Epithelial cell of proximal tubule (primary cell): Measurements from ENCODE around the gene ALDH3B2. TPM values are rescaled to one million over a fixed set of nuclear protein-coding genes. Genes with fewer than 3 reads are reported as not detected.

ENCODE experiments used
- DNase-seq: peaks from one replicate; pipeline ENCODE4 v3.0.0-alpha.2; 2011; ENCODE audit warnings: low read depth
- H3K4me3 ChIP-seq: 2 replicates; pipeline ENCODE4 v1.5.1; 2011; ENCODE audit warnings: low read depth, mild to moderate bottlenecking, low read length
- CTCF ChIP-seq: conservative IDR thresholded peaks from 2 replicates; pipeline ENCODE4 v1.5.1; 2012; ENCODE audit warnings: low read depth, mild to moderate bottlenecking, low read length
- total RNA-seq: library from RNA; depleted of rRNA; stranded (reverse); fragments of >200 nt; gene quantifications from 2 replicates; pipeline ENCODE4 v1.2.3, GENCODE V29; 2015

The ALDH3B2 gene
- total RNA-seq, 1 donor from 2014 or later = not detected

DNA sequence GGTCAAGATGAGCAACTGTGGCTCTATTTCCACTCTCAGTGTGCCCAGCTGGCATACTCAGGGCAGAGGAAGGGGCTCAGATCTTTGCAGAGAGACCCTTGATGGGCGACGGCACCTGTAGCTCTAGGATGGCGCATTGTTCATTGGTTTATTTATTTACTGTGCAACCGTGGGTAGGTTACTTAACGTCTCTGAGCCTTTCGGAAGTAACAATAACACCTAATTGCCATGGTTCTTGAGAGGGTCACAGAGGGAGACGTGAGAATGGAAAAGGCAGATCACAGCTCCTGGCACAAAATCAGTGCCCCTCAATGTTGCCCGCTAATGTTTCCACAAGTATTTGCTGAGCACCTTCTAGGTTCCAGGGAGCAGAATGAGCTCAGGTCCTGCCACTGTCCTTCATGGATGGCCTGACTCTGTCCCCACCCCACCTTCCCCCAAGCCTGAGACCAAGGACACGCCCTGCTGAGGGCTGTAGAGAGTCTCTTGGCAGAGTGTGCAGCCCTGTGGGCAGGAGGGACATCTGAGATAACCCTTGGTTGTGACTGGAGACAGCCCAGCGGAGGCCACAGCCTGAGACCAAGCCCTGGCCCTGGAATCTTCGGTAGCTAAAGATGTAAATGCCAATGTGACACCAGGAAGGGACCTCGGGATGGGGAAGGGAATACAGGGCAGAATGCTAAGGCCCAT, 780 bp upstream of the ALDH3B2 start:
- H3K4me3 ChIP-seq = no peak overlapping the region
- no peak for TF ChIP-seq CTCF

GRCh38 chr11:67673902-67674301, 521 bp downstream of the ALDH3B2 start:
- no peak for TF ChIP-seq CTCF
- no peak overlapping the region for H3K4me3 ChIP-seq
- no peak for DNase-seq

More for the DNA sequence above, 780 bp upstream of the ALDH3B2 start:
- DNase-seq = no peak

- TF ChIP-seq CTCF = no peak
- no peak overlapping the region for H3K4me3 ChIP-seq
- no peak for DNase-seq
Observed at GRCh38 chr11:67673358-67673757, 1.1 kb downstream of the ALDH3B2 start.

- no peak for DNase-seq
- no peak overlapping the region for H3K4me3 ChIP-seq
- TF ChIP-seq CTCF = no peak
Observed at GRCh38 chr11:67671211-67671520, 3.3 kb downstream of the ALDH3B2 start.

DNA sequence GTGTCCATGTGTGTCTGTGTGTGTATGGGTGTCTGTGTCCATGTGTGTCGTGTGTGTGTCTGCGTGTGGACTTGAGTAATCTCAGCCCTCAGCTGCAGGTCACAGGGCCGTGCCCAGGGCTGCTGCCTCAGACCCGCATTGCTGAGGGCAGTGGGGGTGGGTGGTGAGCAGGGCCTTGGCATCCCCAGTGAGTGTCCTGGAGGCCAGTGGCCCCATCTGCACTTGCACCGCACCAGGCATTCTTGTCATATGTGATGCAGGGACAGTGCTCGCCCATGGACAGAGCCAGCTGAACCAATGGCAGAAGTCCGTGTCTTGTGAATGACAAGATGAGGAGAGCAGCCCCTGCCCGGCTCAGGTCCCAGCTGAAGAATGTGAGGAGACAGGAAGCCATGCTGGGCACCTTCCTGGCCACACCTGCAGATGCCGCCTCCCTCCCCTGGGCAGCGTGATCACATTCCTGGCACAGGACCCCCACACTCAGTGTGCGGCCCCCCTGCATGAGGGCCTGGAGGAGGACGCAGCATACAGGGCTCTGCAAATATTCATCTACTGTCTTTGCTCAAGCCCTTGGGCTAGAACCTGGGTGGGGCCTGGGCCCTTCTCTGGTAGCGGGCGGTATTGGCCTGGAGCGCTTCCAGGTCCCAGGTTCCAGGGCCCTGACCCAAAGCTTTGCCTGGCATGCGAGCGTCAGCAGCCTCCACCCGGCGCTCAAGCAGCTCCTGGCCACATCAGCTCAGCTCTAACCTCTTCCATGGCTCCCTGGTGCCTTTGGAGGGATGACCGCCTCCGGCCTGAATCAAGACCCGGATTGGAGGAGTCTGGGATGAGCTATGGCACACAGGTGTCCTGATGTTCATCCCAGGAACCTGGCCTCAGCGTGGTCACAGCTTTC, 3.9 kb downstream of the ALDH3B2 start:
- no peak overlapping the region for H3K4me3 ChIP-seq
- no peak for DNase-seq
- no peak for TF ChIP-seq CTCF

GRCh38 chr11:67668192-67668551, 6.3 kb downstream of the ALDH3B2 start:
- DNase-seq = no peak
- no peak for TF ChIP-seq CTCF
- no peak overlapping the region for H3K4me3 ChIP-seq
